NCI-H2081 (cell line): ENCODE measurements around the gene CCDC106.
A peak's percentile ranks its signal among the peaks of the same experiment; 100 is the strongest.

Experiments
- DNase-seq, 2 experiments: peaks; one replicate each; lab custom pipeline; 2025; lab: John Stamatoyannopoulos, UW

Gene CCDC106

GRCh38 chr19:55683449-55684261, 35.6 kb downstream of the CCDC106 start:
- no peak for DNase-seq

- DNase-seq, result no peak
These were observed 37.1 kb downstream of the CCDC106 start for GRCh38 chr19:55684946-55685681.

- DNase-seq, result no peak
These were observed 37.8 kb downstream of the CCDC106 start for GRCh38 chr19:55685776-55686175.

GRCh38 chr19:55686311-55687050, 38.5 kb downstream of the CCDC106 start:
- no peak for DNase-seq

GRCh38 chr19:55687281-55688201, 39.5 kb downstream of the CCDC106 start:
- no peak for DNase-seq

GRCh38 chr19:55688422-55689218, 40.6 kb downstream of the CCDC106 start:
- peak; percentile 48 to 53 for DNase-seq

GRCh38 chr19:55689411-55690108, 41.5 kb downstream of the CCDC106 start:
- no peak for DNase-seq

- DNase-seq, result no peak
These were observed 42.2 kb downstream of the CCDC106 start for GRCh38 chr19:55690109-55690768.

- DNase-seq, result no peak
These were observed 42.9 kb downstream of the CCDC106 start for GRCh38 chr19:55690769-55691545.

- no peak for DNase-seq
These were observed 43.8 kb downstream of the CCDC106 start for GRCh38 chr19:55691561-55692481.

GRCh38 chr19:55692681-55693081, 44.7 kb downstream of the CCDC106 start:
- no peak for DNase-seq

GRCh38 chr19:55693336-55693974, 45.4 kb downstream of the CCDC106 start:
- no peak for DNase-seq

GRCh38 chr19:55694241-55694655, 46.2 kb downstream of the CCDC106 start:
- no peak for DNase-seq

- DNase-seq, result no peak
These were observed 46.9 kb downstream of the CCDC106 start for GRCh38 chr19:55694656-55695491.

GRCh38 chr19:55695511-55696290, 47.7 kb downstream of the CCDC106 start:
- DNase-seq, result no peak
